Mucosa of descending colon (tissue), 3 donors: ENCODE data around the gene PEX10. TPM values are rescaled to one million over a fixed set of nuclear protein-coding genes. Genes with fewer than 3 reads are reported as not detected.

Source experiments
- ATAC-seq: fragments of 200-7000 bp; cut with Tn5 transposase; one replicate; pipeline ENCODE4 v1.9.1; 2020; ENCODE audit warnings: mild to moderate bottlenecking, moderate library complexity
- DNase-seq, 3 donors: peaks; one replicate each; pipeline ENCODE4 v3.0.0-alpha.2; 2020
- H3K36me3 ChIP-seq: fragments of 200-600 bp; one replicate; pipeline ENCODE4 v1.8.0; 2021; ENCODE audit warnings: low read depth, mild to moderate bottlenecking
- H3K4me1 ChIP-seq: fragments of 200-600 bp; one replicate; pipeline ENCODE4 v1.8.0; 2021; ENCODE audit warnings: low read depth, mild to moderate bottlenecking
- H3K4me3 ChIP-seq: fragments of 200-600 bp; one replicate; pipeline ENCODE4 v1.8.0; 2021; ENCODE audit warnings: mild to moderate bottlenecking
- H3K9me3 ChIP-seq: fragments of 200-600 bp; one replicate; pipeline ENCODE4 v1.8.0; 2021; ENCODE audit warnings: mild to moderate bottlenecking
- CTCF ChIP-seq: fragments of 200-600 bp; IDR thresholded peaks from one replicate; pipeline ENCODE4 v1.8.0; 2022; ENCODE audit warnings: antibody characterized with exemption, mild to moderate bottlenecking
- intact Hi-C, 2 donors: fragments of 100-400 bp; cut with DNase I in 1 of 2; cut with micrococcal nuclease in 1 of 2; formaldehyde crosslinking; loops; one replicate each; pipeline versions ENCODE4 v1.11.0 to v1.11.1; 2022; cut with DNase I, micrococcal nuclease
- total RNA-seq, 3 donors: library from RNA; stranded (reverse); fragmentation: NEBNext Ultra II Directional in 2 of 3; extraction: Animal tissue kit (Norgen Biotek cat#: 25700) in 2 of 3; gene quantifications; one replicate each; pipeline versions ENCODE4 v1.2.1 to v1.2.4, GENCODE V29; 2021 to 2023
- donor health status: DM: no; HTN: no; CAD: no; lungs with moderate emphysema.
- donor health status: DM: no; HTN: no; CAD: no.
- donor health status: DM: no; HTN: yes; CAD: no.

Gene PEX10
- total RNA-seq, 3 donors from 2014 or later, result 13.4 to 20.4 (median 18.4) TPM

DNA sequence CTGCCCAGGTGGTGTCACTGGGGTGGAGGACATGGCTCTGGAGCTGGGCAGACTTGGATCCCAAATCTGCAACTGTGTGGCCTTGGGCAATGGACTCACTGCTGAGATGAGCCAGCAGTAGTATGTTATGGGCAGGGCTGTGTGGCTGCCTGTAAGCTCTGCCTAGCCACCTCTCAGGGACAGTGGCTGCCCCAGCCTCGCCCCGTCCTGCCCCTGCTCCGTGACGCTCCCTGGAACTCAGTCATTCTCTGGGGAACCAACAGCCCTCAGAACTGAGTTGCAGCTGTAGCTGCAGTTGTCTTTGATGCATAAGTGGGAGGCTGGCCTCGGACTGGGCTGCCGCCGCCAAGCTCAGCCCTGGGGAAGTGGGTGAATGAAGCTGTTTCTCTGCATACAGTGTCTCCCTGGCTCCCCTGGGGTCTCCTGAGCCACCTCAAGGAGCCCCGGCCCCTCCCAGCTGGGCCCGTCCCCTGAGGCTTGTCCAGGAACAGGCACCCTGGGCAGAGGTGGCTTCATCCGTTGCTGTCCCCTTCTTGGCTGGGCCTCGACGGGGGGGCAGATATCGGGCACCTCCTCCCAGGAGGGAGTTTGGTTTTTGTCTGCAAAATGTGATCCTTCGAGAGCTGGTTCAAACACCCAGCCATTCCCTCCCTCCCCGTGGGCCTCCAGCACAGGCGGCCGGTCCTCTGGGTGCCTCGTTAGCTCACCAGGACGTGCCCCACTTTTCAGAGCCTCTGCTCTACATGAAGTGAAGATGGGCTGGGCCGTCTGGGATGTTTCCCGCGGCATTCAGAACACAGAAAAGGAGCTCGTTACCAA lies 37.5 kb upstream of the PEX10 start:
- H3K9me3 ChIP-seq, result no peaks in the 10 kb centered on the region
- intact Hi-C loops, result no loop called here
- ATAC-seq (no peak), DNase-seq (no peak)
- no peaks in the 10 kb centered on the region for H3K36me3 ChIP-seq
- TF ChIP-seq CTCF, result no peak
- no peak overlapping the region for H3K4me3 ChIP-seq
- no peaks in the 10 kb centered on the region for H3K4me1 ChIP-seq

DNA sequence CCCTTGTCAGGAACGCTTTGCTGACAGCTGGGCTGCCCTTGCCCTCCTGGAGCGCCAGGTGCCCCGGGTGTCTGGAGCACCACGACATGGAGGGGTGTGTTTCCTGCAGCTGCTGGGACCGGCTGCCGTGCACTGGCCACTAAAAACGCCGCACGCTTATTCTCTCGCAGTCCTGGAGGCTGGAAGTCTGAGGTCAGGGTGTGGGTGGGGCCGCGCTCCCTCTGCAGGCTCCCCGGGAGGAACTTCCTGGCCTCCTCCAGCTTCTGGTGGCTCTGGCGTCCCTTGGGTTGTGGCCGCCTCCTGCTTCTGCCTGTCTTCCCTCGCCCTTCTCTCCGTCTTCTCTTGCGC lies 35.7 kb upstream of the PEX10 start:
- no peak for TF ChIP-seq CTCF
- Histone ChIP-seq H3K36me3 (no peaks in the 10 kb centered on the region), H3K4me3 (no peak overlapping the region), H3K9me3 (no peaks in the 10 kb centered on the region), H3K4me1 (no peaks in the 10 kb centered on the region)
- intact Hi-C loops, result no loop called here
- ATAC-seq (peak; percentile 53), DNase-seq (no peak)

DNA sequence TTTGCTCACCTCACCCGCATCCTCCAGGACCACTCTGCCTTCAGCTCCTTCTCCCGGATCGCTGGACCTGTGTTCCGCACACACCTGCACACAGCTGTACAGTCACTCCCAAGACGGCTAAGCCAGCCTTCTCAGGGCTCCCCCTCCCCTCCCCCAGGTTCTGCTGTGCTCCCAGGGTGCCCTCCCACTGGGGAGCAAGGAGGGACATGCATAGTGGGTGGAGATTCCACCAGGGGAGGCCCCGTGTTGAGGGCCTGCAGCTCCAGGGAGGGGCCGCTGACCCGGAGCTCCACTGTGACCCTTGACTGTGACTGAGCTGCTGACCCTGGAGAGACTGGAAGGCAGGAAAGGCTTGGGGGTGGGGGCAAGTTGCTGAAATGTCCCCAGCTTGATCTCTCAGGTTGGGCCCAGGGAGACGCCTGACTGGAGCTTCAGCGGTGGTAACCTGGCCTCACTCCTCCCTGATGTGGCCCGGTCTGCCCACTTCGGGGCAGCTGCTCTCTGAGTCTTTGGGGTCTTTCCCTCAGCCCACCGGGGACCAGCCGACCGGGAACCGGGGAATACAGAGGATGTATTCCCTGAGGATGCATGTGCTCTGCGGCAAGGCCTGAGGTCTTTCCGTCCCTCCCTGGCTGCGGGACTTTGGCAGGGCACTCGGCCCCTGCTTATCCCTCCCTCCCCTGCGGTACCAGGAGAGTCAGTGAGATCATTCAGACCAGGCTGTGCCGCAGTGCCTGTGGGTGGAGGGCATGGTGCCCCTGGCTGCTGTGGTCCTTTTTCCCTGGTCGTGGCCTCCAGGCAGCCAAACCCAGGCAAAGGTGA lies 35.1 kb upstream of the PEX10 start:
- Histone ChIP-seq H3K4me1 (no peaks in the 10 kb centered on the region), H3K9me3 (no peaks in the 10 kb centered on the region), H3K4me3 (no peak overlapping the region), H3K36me3 (no peaks in the 10 kb centered on the region)
- DNase-seq (no peak), ATAC-seq (no peak)
- intact Hi-C loops, result no loop called here
- TF ChIP-seq CTCF, result no peak

- no peak overlapping the region for H3K4me3 ChIP-seq
- no peaks in the 10 kb centered on the region for H3K36me3 ChIP-seq
- DNase-seq, result no peak
- no peaks in the 10 kb centered on the region for H3K9me3 ChIP-seq
- TF ChIP-seq CTCF, result no peak
- no peak for ATAC-seq
- intact Hi-C loops, result no loop called here
- H3K4me1 ChIP-seq, result no peaks in the 10 kb centered on the region
Observed at GRCh38 chr1:2446861-2447260, 34.5 kb upstream of the PEX10 start.

- no peak for TF ChIP-seq CTCF
- ATAC-seq (no peak), DNase-seq (no peak)
- Histone ChIP-seq H3K36me3 (no peaks in the 10 kb centered on the region), H3K4me1 (no peaks in the 10 kb centered on the region), H3K4me3 (no peak overlapping the region), H3K9me3 (no peaks in the 10 kb centered on the region)
- intact Hi-C loops, result no loop called here
Observed at GRCh38 chr1:2446394-2446793, 34.0 kb upstream of the PEX10 start.
